NCI-H2029 (cell line): ENCODE measurements around the gene RNF135.
"Not testable (repeated sequence)": the region's sequence is repeated elsewhere in the genome, so short reads cannot be mapped to it uniquely, and the experiment has no call there.

ENCODE experiments used
- DNase-seq: peaks from one replicate; lab custom pipeline; 2025; lab: John Stamatoyannopoulos, UW

The RNF135 gene

GRCh38 chr17:30970831-30971567 lies at the start of gene RNF135:
Gene RNF135, plus strand, starts transcription at chr17:30971039. Its CDS starts 35 bp downstream, at chr17:30971074.
- DNase-seq: peak; percentile 14

GRCh38 chr17:30921544-30922196 lies 49.2 kb upstream of the RNF135 start, which contains the start of gene ADAP2:
Gene ADAP2, plus strand, starts transcription at chr17:30921945. Its CDS starts 70 bp downstream, at chr17:30922015.
- DNase-seq: no peak

- no peak for DNase-seq
These were observed 48.4 kb upstream of the RNF135 start for GRCh38 chr17:30922235-30923030.

- DNase-seq: no peak
These were observed 46.5 kb upstream of the RNF135 start for GRCh38 chr17:30924341-30924740.

GRCh38 chr17:30926516-30926915 lies 44.3 kb upstream of the RNF135 start:
- no peak for DNase-seq

GRCh38 chr17:30927756-30928155 lies 43.1 kb upstream of the RNF135 start:
- no peak for DNase-seq

GRCh38 chr17:30928584-30928983 lies 42.3 kb upstream of the RNF135 start:
- DNase-seq: no peak

- no peak for DNase-seq
These were observed 41.7 kb upstream of the RNF135 start for GRCh38 chr17:30929081-30929633.

- DNase-seq: not testable (repeated sequence)
These were observed 41.0 kb upstream of the RNF135 start for GRCh38 chr17:30929861-30930260.

- DNase-seq: no peak
These were observed 40.3 kb upstream of the RNF135 start for GRCh38 chr17:30930495-30930894.

- not testable (repeated sequence) for DNase-seq
These were observed 39.3 kb upstream of the RNF135 start for GRCh38 chr17:30931582-30931981.

GRCh38 chr17:30933966-30934365 lies 36.9 kb upstream of the RNF135 start:
- no peak for DNase-seq

GRCh38 chr17:30939051-30939689 lies 31.7 kb upstream of the RNF135 start:
- no peak for DNase-seq

- no peak for DNase-seq
These were observed 28.3 kb upstream of the RNF135 start for GRCh38 chr17:30942308-30943079.

- DNase-seq: no peak
These were observed 23.0 kb upstream of the RNF135 start for GRCh38 chr17:30947796-30948195.

- no peak for DNase-seq
These were observed 20.6 kb upstream of the RNF135 start for GRCh38 chr17:30950189-30950588.

GRCh38 chr17:30950669-30951399 lies 20.0 kb upstream of the RNF135 start:
- peak; percentile 95 for DNase-seq

GRCh38 chr17:30952638-30953393 lies 18.0 kb upstream of the RNF135 start:
- no peak for DNase-seq

GRCh38 chr17:30954046-30954830 lies 16.6 kb upstream of the RNF135 start:
- no peak for DNase-seq
